B cell (primary cell): ENCODE results near the gene TMTC4.

Experiments
- CTCF ChIP-seq: fragments of 200-600 bp; IDR thresholded peaks from one replicate; pipeline ENCODE4 v1.8.0; 2022; ENCODE audit warnings: antibody characterized with exemption, mild to moderate bottlenecking
- EZH2 ChIP-seq: IDR thresholded peaks from 2 replicates; pipeline ENCODE4 v1.6.1; 2012; ENCODE audit warnings: borderline replicate concordance, low read depth, mild to moderate bottlenecking, moderate library complexity, low read length; ENCODE audit not compliant: insufficient read depth, poor library complexity, severe bottlenecking

- no peak for TF ChIP-seq EZH2
- TF ChIP-seq CTCF = no peak
Observed at GRCh38 chr13:100637796-100638195, 36.8 kb downstream of the TMTC4 start.
